DMS153 (cell line): ENCODE results near the gene ALKBH8.
"Not testable (repeated sequence)": the region's sequence is repeated elsewhere in the genome, so short reads cannot be mapped to it uniquely, and the experiment has no call there.

Experiments used
- DNase-seq: peaks from one replicate; lab custom pipeline; 2025; lab: John Stamatoyannopoulos, UW

Gene ALKBH8

GRCh38 chr11:107565219-107565937, at the start of gene ALKBH8:
TSS of gene ALKBH8 (minus strand) at chr11:107565735. CDS start at chr11:107560893, 4,842 bp downstream.
- peak; percentile 32 for DNase-seq

- no peak for DNase-seq
Observed at GRCh38 chr11:107612445-107612844, 46.9 kb upstream of the ALKBH8 start.

- DNase-seq = no peak
Observed at GRCh38 chr11:107609400-107610218, 44.1 kb upstream of the ALKBH8 start.

GRCh38 chr11:107608809-107609208, 43.3 kb upstream of the ALKBH8 start:
- DNase-seq = no peak

- DNase-seq = no peak
Observed at GRCh38 chr11:107606141-107606540, 40.6 kb upstream of the ALKBH8 start.

- no peak for DNase-seq
Observed at GRCh38 chr11:107605061-107606006, 39.8 kb upstream of the ALKBH8 start.

- no peak for DNase-seq
Observed at GRCh38 chr11:107598225-107599139, 32.9 kb upstream of the ALKBH8 start.

- DNase-seq = no peak
Observed at GRCh38 chr11:107594736-107595135, 29.2 kb upstream of the ALKBH8 start.

GRCh38 chr11:107593951-107594350, 28.4 kb upstream of the ALKBH8 start:
- DNase-seq = no peak

GRCh38 chr11:107592813-107593212, 27.3 kb upstream of the ALKBH8 start:
- DNase-seq = no peak

GRCh38 chr11:107592231-107592590, 26.7 kb upstream of the ALKBH8 start:
- no peak for DNase-seq

- DNase-seq = no peak
Observed at GRCh38 chr11:107591378-107592230, 26.1 kb upstream of the ALKBH8 start.

GRCh38 chr11:107590460-107591377, 25.2 kb upstream of the ALKBH8 start, which contains the start of gene ELMOD1:
TSS of gene ELMOD1 (plus strand) at chr11:107591147. CDS start at chr11:107618190, 27,043 bp downstream.
- DNase-seq = no peak

GRCh38 chr11:107587306-107587979, 21.9 kb upstream of the ALKBH8 start:
- no peak for DNase-seq

- DNase-seq = no peak
Observed at GRCh38 chr11:107583629-107584195, 18.2 kb upstream of the ALKBH8 start.

GRCh38 chr11:107581147-107581546, 15.6 kb upstream of the ALKBH8 start:
- no peak for DNase-seq

GRCh38 chr11:107579169-107579568, 13.6 kb upstream of the ALKBH8 start:
- DNase-seq = not testable (repeated sequence)

GRCh38 chr11:107577346-107577711, 11.8 kb upstream of the ALKBH8 start:
- DNase-seq = no peak
